Caco-2 (cell line): ENCODE measurements around the gene FBXO5. TPM values are rescaled to one million over a fixed set of nuclear protein-coding genes. Genes with fewer than 3 reads are reported as not detected.

ENCODE experiments used
- BruUV-seq: library from RNA; stranded (reverse); fragments of 400-500 nt; replicated peaks from 2 replicates; lab custom pipeline; 2021; lab: Mats Ljungman, UMichigan
- CTCF ChIA-PET: fragments of 300-600 bp; sonication (Branson Sonifier 250); formaldehyde crosslinking; loops from one replicate; lab custom pipeline; 2022; ENCODE audit warnings: antibody characterized with exemption; lab: Charles Lee
- POLR2A ChIA-PET: fragments of 300-600 bp; sonication (Branson Sonifier 250); formaldehyde crosslinking; loops from one replicate; lab custom pipeline; 2022; ENCODE audit warnings: antibody characterized with exemption; lab: Charles Lee
- DNase-seq, 2 experiments: peaks; one replicate each; pipeline versions ENCODE4 v3.0.0 to v3.0.0-alpha.2; 2020 to 2022
- H3K27me3 ChIP-seq: replicated peaks from 2 replicates; pipeline ENCODE4 v1.6.0; 2011; ENCODE audit warnings: low read length; ENCODE audit not compliant: control insufficient read depth, insufficient read depth
- H3K36me3 ChIP-seq: 2 replicates; pipeline ENCODE4 v1.5.1; 2011; ENCODE audit warnings: low read length; ENCODE audit not compliant: control insufficient read depth, insufficient read depth
- H3K4me1 ChIP-seq: fragments of 250-450 bp; sonication (Bioruptor Pico); 2 replicates; pipeline ENCODE4 v1.5.1; 2020; ENCODE audit warnings: mild to moderate bottlenecking
- H3K4me3 ChIP-seq: 2 replicates; pipeline ENCODE4 v1.5.1; 2011; ENCODE audit warnings: low read depth, mild to moderate bottlenecking, control low read depth, low read length
- H3K9me3 ChIP-seq: fragments of 250-450 bp; sonication (Bioruptor Pico); 2 replicates; pipeline ENCODE4 v1.5.1; 2020; ENCODE audit warnings: mild to moderate bottlenecking, moderate library complexity
- H3K27ac Mint-ChIP-seq: one replicate; pipeline ENCODE4 v1.8.0; 2022; ENCODE audit warnings: mixed read lengths; ENCODE audit not compliant: unreplicated experiment
- H3K27me3 Mint-ChIP-seq: one replicate; pipeline ENCODE4 v1.8.0; 2022; ENCODE audit warnings: mixed read lengths; ENCODE audit not compliant: insufficient read depth, unreplicated experiment
- H3K36me3 Mint-ChIP-seq: one replicate; pipeline ENCODE4 v1.8.0; 2022; ENCODE audit warnings: mild to moderate bottlenecking, mixed read lengths; ENCODE audit not compliant: insufficient read depth, unreplicated experiment
- H3K4me1 Mint-ChIP-seq: one replicate; pipeline ENCODE4 v1.8.0; 2022; ENCODE audit warnings: low read depth, mixed read lengths; ENCODE audit not compliant: unreplicated experiment
- H3K4me3 Mint-ChIP-seq: one replicate; pipeline ENCODE4 v1.8.0; 2022; ENCODE audit warnings: mild to moderate bottlenecking, moderate library complexity, mixed read lengths; ENCODE audit not compliant: unreplicated experiment
- H3K9me3 Mint-ChIP-seq: one replicate; pipeline ENCODE4 v1.8.0; 2022; ENCODE audit warnings: mixed read lengths; ENCODE audit not compliant: unreplicated experiment
- CTCF ChIP-seq, 2 experiments: fragments of 200-600 bp in 1 of 2; IDR thresholded peaks; 1 replicate in 1 of 2; 2 replicates in 1 of 2; pipeline versions ENCODE4 v1.5.1 to v1.8.0; 2011 to 2022; ENCODE audit warnings: antibody characterized with exemption in 1 of 2, control low read depth in 1 of 2, inconsistent platforms in 1 of 2, low read depth in 1 of 2, low read length in 1 of 2, mild to moderate bottlenecking in 1 of 2, moderate library complexity in 1 of 2; ENCODE audit not compliant: insufficient read depth in 1 of 2, severe bottlenecking in 1 of 2, unreplicated experiment in 1 of 2
- intact Hi-C: fragments of 100-400 bp; cut with micrococcal nuclease; formaldehyde crosslinking; loops from one replicate; pipeline ENCODE4 v1.10.0; 2022; ENCODE audit not compliant: unreplicated experiment
- total RNA-seq: library from RNA; stranded (reverse); gene quantifications from 2 replicates; pipeline ENCODE4 v1.2.3, GENCODE V29; 2022

FBXO5 gene
- total RNA-seq, 1 experiment from 2014 or later, result 35.5 TPM

- Mint-ChIP-seq H3K27ac (no peak overlapping the region), H3K4me3 (no peak overlapping the region), H3K4me1 (no peaks in the 10 kb centered on the region), H3K9me3 (no peaks in the 10 kb centered on the region), H3K36me3 (no peaks in the 10 kb centered on the region), H3K27me3 (peaks cover 12% of the 10 kb centered on the region)
- no peaks in the 10 kb centered on the region for H3K9me3 ChIP-seq
- H3K4me1 ChIP-seq, result no peaks in the 10 kb centered on the region
- H3K4me3 ChIP-seq, result no peak overlapping the region
- intact Hi-C loops, result no loop called here
- ChIA-PET CTCF (no interaction called here), POLR2A (no interaction called here)
- no peaks in the 10 kb centered on the region for H3K36me3 ChIP-seq
- no peak for DNase-seq
- BruUV-seq, result no TSS peak
- TF ChIP-seq CTCF (IDR thresholded peaks at IDR 0.05; ENCODE audit: insufficient read depth in 1 of 2, low read depth in 1 of 2, low read length in 1 of 2, severe bottlenecking in 1 of 2, unreplicated experiment in 1 of 2), result no peak
- no peaks in the 10 kb centered on the region for H3K27me3 ChIP-seq
Measured at GRCh38 chr6:152932865-152933264, 50.0 kb downstream of the FBXO5 start.

- ChIA-PET CTCF (no interaction called here), POLR2A (no interaction called here)
- no peak for TF ChIP-seq CTCF (IDR thresholded peaks at IDR 0.05; ENCODE audit: insufficient read depth in 1 of 2, low read depth in 1 of 2, low read length in 1 of 2, severe bottlenecking in 1 of 2, unreplicated experiment in 1 of 2)
- H3K4me3 ChIP-seq, result no peak overlapping the region
- Mint-ChIP-seq H3K4me1 (no peaks in the 10 kb centered on the region), H3K4me3 (no peak overlapping the region), H3K9me3 (peaks cover 10% of the 10 kb centered on the region), H3K27me3 (peaks cover 11% of the 10 kb centered on the region), H3K36me3 (no peaks in the 10 kb centered on the region), H3K27ac (no peak overlapping the region)
- H3K36me3 ChIP-seq, result no peaks in the 10 kb centered on the region
- no peaks in the 10 kb centered on the region for H3K4me1 ChIP-seq
- intact Hi-C loops, result no loop called here
- H3K9me3 ChIP-seq, result no peaks in the 10 kb centered on the region
- no peaks in the 10 kb centered on the region for H3K27me3 ChIP-seq
- no peak for DNase-seq
- no TSS peak for BruUV-seq
Measured at GRCh38 chr6:152922706-152923105, 60.1 kb downstream of the FBXO5 start.

Other genes with a start within 250 kb of the FBXO5 start
- not detected in 2 replicates for gene VIP, start 232.2 kb downstream of the FBXO5 start, total RNA-seq
- gene MTRF1L, start 19.7 kb upstream of the FBXO5 start, total RNA-seq, result 24.4 and 26.3 TPM in 2 replicates
- not detected in 2 replicates for gene RGS17, start 148.2 kb upstream of the FBXO5 start, total RNA-seq